ENCODE measurements around the gene MYO1F. TPM values are rescaled to one million over a fixed set of nuclear protein-coding genes. Genes with fewer than 3 reads are reported as not detected.

The MYO1F gene
- total and polyA plus RNA-seq, 10 of the 15 experiments (the other 5 are each of a cell fraction or from before 2014, with no cell fraction given) = 3.5 to 49.4 (median 31.3) TPM

DNA sequence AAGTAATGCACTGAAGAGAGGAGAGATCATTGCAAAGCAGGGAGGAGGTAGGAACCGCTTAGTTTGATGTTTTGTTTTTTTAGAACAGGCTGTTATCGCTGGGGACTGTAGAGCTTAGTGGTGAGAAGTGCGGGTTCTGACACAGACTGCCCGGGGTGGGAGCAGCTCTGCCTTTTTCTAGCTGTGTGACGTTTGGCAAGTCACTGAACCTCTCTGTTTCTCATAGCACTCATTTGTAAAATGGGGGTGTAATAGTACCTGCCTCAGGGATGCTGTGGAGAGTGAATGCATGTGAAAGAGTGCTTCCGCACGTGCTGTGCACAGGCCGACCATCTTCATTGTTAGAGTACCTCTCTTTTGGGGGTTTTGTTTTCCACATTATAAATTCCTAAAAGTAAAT lies 94.1 kb downstream of the MYO1F start:
- Histone ChIP-seq H3K36me3 (ENCODE audit: control insufficient read depth in 2 of 2, insufficient read depth in 2 of 2, low read length in 1 of 2) (peaks cover 48 to 59% of the 10 kb centered on the region in 2 experiments), H3K27me3 (replicated peaks in 1 of 2; ENCODE audit: control insufficient read depth in 2 of 2, insufficient read depth in 2 of 2, low read length in 1 of 2) (no peaks in the 10 kb centered on the region), H3K79me2 (ENCODE audit: control insufficient read depth, insufficient read depth, low read length) (peaks cover 19% of the 10 kb centered on the region), H3K9me3 (replicated peaks; ENCODE audit: control insufficient read depth, insufficient read depth, low read length) (no peaks in the 10 kb centered on the region), H4K20me1 (ENCODE audit: control insufficient read depth, insufficient read depth) (peaks cover 10% of the 10 kb centered on the region), H3K4me1 (ENCODE audit: control insufficient read depth, insufficient read depth, low read length) (peaks cover 7% of the 10 kb centered on the region), H3K4me2 (ENCODE audit: control insufficient read depth, insufficient read depth) (no peak overlapping the region), H3K27ac (ENCODE audit: control insufficient read depth, insufficient read depth) (no peak overlapping the region), H2AFZ (ENCODE audit: control insufficient read depth, low read depth, low read length) (no peak overlapping the region), H3K9ac (ENCODE audit: control insufficient read depth, insufficient read depth, low read length) (no peak overlapping the region), H3K4me3 (no peak overlapping the region)
- intact Hi-C loops (cut with micrococcal nuclease; ENCODE audit: unreplicated experiment) (no loop called here), in situ Hi-C loops (cut with MboI) (no loop called here)
- WGBS (ENCODE audit: insufficient coverage, insufficient replicate concordance, low lambda C conversion rate, missing lambda C conversion rate) = 90% methylated on average over 8 of the region's 8 CpGs
- ChIA-PET POLR2A (no interaction called here), CTCF (no interaction called here), SMC1A (ENCODE audit: uncharacterized antibody, unreplicated experiment) (no interaction called here), RAD21 (ENCODE audit: unreplicated experiment) (no interaction called here)
- TF ChIP-seq STAT3 (IDR thresholded peaks at IDR 0.05; ENCODE audit: low read depth, low read length) (no peak), IKZF1 (conservative IDR thresholded peaks at IDR 0.05) (no peak), FOXM1 (IDR thresholded peaks at IDR 0.05; ENCODE audit: low read depth, low read length) (no peak), IKZF2 (IDR thresholded peaks at IDR 0.05) (no peak), CHD1 (IDR thresholded peaks at IDR 0.05; ENCODE audit: low read depth, low read length) (no peak), ETV6 (conservative IDR thresholded peaks at IDR 0.05 in 1 of 2, IDR thresholded peaks at IDR 0.05 in 1 of 2; ENCODE audit: borderline replicate concordance in 1 of 2, low read depth in 1 of 2) (no peak), RFX5 (IDR thresholded peaks at IDR 0.05; ENCODE audit: low read depth, low read length) (no peak), NFYA (IDR thresholded peaks at IDR 0.05; ENCODE audit: borderline replicate concordance, low read depth, low read length) (no peak), CBFB (IDR thresholded peaks at IDR 0.05; ENCODE audit: low read depth) (no peak), MYC (IDR thresholded peaks at IDR 0.05; ENCODE audit: insufficient read depth, insufficient read length, insufficient replicate concordance, low read length, severe bottlenecking) (no peak)
- TF ChIP-seq, protein P1, sequence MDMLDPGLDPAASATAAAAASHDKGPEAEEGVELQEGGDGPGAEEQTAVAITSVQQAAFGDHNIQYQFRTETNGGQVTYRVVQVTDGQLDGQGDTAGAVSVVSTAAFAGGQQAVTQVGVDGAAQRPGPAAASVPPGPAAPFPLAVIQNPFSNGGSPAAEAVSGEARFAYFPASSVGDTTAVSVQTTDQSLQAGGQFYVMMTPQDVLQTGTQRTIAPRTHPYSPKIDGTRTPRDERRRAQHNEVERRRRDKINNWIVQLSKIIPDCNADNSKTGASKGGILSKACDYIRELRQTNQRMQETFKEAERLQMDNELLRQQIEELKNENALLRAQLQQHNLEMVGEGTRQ (IDR thresholded peaks at IDR 0.05; ENCODE audit: borderline replicate concordance, low read depth, low read length) = no peak
- TF ChIP-seq, protein P2, sequence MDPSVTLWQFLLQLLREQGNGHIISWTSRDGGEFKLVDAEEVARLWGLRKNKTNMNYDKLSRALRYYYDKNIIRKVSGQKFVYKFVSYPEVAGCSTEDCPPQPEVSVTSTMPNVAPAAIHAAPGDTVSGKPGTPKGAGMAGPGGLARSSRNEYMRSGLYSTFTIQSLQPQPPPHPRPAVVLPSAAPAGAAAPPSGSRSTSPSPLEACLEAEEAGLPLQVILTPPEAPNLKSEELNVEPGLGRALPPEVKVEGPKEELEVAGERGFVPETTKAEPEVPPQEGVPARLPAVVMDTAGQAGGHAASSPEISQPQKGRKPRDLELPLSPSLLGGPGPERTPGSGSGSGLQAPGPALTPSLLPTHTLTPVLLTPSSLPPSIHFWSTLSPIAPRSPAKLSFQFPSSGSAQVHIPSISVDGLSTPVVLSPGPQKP (IDR thresholded peaks at IDR 0.05; ENCODE audit: low read depth, low read length) = no peak
- TF ChIP-seq, protein P3, sequence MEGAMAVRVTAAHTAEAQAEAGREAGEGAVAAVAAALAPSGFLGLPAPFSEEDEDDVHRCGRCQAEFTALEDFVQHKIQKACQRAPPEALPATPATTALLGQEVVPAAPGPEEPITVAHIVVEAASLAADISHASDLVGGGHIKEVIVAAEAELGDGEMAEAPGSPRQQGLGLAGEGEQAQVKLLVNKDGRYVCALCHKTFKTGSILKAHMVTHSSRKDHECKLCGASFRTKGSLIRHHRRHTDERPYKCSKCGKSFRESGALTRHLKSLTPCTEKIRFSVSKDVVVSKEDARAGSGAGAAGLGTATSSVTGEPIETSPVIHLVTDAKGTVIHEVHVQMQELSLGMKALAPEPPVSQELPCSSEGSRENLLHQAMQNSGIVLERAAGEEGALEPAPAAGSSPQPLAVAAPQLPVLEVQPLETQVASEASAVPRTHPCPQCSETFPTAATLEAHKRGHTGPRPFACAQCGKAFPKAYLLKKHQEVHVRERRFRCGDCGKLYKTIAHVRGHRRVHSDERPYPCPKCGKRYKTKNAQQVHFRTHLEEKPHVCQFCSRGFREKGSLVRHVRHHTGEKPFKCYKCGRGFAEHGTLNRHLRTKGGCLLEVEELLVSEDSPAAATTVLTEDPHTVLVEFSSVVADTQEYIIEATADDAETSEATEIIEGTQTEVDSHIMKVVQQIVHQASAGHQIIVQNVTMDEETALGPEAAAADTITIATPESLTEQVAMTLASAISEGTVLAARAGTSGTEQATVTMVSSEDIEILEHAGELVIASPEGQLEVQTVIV (IDR thresholded peaks at IDR 0.05; ENCODE audit: borderline replicate concordance, partially characterized antibody) = no peak
- BruUV-seq (replicated peaks) = no TSS peak
- no peak for DNase-seq (ENCODE audit: low read depth, low spot score)
- ATAC-seq = no peak
- no peak for FAIRE-seq
